SK-N-MC (cell line): ENCODE data around the gene NIPBL.

Experiments used
- EZH2 ChIP-seq: fragments of 200-600 bp; sonication (generic); IDR thresholded peaks from one replicate; pipeline ENCODE4 v1.6.1; 2017; ENCODE audit warnings: antibody characterized with exemption
- POLR2AphosphoS5 ChIP-seq: IDR thresholded peaks from 2 replicates; pipeline ENCODE4 v1.6.1; 2012; ENCODE audit warnings: mild to moderate bottlenecking, low read depth, low read length, borderline replicate concordance

DNA sequence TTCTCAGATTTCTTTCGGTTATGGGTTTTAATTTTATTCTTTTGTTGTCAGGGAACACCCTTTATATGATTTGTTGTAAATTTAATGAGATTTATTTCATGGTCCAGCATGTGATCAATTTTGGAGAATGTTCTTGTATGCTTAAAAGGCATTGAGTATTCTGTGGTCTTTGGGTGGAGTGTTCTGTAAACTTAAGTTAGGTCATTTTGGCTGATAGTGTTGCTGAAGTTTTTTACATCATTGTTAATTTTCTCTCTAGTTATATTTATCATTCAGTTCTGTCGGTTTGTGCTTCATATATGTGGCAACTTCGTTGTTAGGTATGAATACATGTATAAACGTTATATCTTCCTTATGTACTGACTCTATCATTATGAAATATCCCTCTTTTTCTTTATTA is 55.5 kb downstream of the NIPBL start:
- TF ChIP-seq POLR2AphosphoS5 (no peak), EZH2 (no peak)
